Measurements from ENCODE around the gene POLQ.

DNA sequence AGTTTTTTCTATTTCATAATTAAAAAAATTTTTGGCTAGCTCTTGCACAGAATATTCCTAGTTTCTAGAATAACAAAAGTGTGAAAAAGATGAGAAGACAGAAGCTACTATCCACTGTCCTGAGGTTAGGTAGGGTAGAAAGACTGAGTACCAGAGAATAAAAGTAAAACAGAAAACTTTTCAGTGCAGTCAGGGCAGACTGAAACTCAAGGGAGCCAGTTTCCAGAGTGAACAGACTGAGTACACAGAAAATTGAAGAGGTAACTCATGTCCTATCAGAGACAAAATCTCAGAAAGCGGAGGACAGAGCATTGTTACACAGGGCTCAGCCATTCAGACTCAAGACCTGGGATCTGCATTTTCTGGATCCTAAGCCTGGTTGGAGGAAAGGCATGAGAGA, 38.6 kb upstream of the POLQ start:
- TF ChIP-seq, protein P1, sequence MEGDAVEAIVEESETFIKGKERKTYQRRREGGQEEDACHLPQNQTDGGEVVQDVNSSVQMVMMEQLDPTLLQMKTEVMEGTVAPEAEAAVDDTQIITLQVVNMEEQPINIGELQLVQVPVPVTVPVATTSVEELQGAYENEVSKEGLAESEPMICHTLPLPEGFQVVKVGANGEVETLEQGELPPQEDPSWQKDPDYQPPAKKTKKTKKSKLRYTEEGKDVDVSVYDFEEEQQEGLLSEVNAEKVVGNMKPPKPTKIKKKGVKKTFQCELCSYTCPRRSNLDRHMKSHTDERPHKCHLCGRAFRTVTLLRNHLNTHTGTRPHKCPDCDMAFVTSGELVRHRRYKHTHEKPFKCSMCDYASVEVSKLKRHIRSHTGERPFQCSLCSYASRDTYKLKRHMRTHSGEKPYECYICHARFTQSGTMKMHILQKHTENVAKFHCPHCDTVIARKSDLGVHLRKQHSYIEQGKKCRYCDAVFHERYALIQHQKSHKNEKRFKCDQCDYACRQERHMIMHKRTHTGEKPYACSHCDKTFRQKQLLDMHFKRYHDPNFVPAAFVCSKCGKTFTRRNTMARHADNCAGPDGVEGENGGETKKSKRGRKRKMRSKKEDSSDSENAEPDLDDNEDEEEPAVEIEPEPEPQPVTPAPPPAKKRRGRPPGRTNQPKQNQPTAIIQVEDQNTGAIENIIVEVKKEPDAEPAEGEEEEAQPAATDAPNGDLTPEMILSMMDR (IDR thresholded peaks at IDR 0.05): no peak
- TF ChIP-seq POLR2A (IDR thresholded peaks at IDR 0.05): no peak
